NK-92 (cell line): ENCODE measurements around the gene NEMP2.

ENCODE experiments used
- DNase-seq: peaks from one replicate; lab custom pipeline; 2025; ENCODE audit not compliant: unreplicated experiment; lab: John Stamatoyannopoulos, UW

NEMP2 gene

DNA sequence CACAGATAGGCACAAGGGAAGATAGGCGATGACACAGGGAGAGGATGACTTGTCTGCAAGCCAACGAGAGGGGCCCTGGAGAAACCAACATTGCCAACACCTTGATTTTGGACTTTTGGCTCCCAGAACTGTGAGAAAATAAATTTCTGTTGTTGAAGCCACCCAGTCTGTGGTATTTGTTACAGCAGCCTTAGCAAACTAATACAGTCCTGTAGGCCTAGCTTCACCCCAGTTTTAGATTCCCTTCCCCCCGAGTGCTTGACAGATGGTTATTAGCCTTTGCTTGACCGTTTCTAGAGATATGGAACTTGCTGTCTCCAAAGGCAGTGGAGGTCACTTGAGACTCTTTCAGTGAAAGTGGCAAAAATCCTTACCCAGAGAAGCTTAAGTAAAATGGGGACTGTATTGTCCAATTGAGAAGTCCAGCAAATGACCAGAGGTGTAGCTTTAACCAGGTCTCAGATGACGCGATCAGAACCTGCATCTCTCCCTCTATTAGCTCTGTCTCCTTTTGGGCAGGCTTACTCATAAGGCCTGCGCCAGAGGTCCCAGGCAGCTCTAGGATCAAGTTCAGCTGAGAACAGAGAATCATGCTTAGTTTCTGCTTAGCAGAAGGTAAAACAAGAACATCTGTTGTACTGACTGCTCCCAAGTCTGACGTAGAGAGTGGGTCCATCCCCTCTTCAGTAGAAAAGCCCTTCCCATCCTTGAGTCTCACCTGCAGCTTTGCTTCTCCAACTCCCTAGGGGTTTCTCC is 76.0 kb downstream of the NEMP2 start:
- DNase-seq, result no peak

DNA sequence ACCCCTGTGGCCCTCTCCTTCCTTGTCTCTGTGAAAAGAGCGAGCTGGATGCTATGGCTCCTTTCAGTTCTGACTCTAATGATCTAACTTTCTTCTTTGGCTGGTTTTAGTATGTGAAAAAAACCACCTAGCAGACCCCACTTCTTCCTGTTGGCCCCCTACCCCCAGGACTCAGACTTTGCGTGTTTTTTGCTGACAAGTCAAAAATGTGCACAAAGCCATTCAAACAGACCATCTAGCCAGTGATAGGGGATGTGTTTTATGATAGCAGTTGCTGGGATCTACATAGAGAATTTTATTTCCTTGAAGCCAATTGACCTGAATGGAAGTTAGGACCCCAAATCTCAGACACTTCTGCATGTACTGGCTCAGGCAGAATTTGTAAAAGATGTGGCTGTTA is 77.3 kb downstream of the NEMP2 start:
- no peak for DNase-seq

GRCh38 chr2:190456833-190457232 is 77.7 kb downstream of the NEMP2 start:
- DNase-seq, result no peak

- DNase-seq, result no peak
These were observed 79.0 kb downstream of the NEMP2 start for GRCh38 chr2:190455358-190456095.

DNA sequence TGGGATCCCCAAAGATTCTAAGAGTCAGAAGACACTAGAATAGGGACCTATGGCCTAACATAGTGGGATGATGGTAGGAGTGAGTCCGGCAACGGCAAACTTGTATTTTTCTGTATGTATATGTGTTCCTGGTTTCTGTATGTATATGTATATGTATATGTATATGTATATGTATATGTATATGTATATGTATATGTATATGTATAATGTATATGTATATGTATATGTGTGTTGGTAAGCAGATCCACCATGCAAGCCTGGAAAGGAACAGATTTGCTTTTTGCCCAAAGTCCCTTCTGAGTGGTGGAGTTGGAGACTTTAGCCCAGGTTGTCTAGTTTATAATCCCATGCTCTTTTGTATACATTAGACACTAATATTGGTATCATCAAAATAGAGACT is 79.7 kb downstream of the NEMP2 start:
- no peak for DNase-seq
